Transverse colon (tissue), 4 donors: ENCODE measurements around the gene SLC22A31. TPM values are rescaled to one million over a fixed set of nuclear protein-coding genes. Genes with fewer than 3 reads are reported as not detected.

ENCODE experiments used
- DNase-seq: peaks from one replicate; pipeline ENCODE4 v3.0.0-alpha.2; 2019
- H3K27ac ChIP-seq, 4 donors: fragments of 200-600 bp; sonication (generic); 2 replicates each; pipeline ENCODE4 v1.5.1; 2016 to 2018; ENCODE audit warnings: inconsistent platforms in 4 of 4
- H3K27me3 ChIP-seq: fragments of 200-600 bp; sonication (generic); 2 replicates; pipeline ENCODE4 v1.5.1; 2017; ENCODE audit warnings: inconsistent platforms
- H3K36me3 ChIP-seq, 4 donors: fragments of 200-600 bp; sonication (generic); 2 replicates each; pipeline ENCODE4 v1.5.1; 2017 to 2019; ENCODE audit warnings: inconsistent platforms in 4 of 4
- H3K4me1 ChIP-seq, 4 donors: fragments of 200-600 bp; sonication (generic); 2 replicates each; pipeline ENCODE4 v1.5.1; 2017 to 2020; ENCODE audit warnings: inconsistent platforms in 4 of 4
- H3K4me3 ChIP-seq, 4 donors: fragments of 200-600 bp; sonication (generic); 1 replicate in 1 of 4; 2 replicates in 3 of 4; pipeline versions ENCODE4 v1.5.1 to v1.6.1; 2017 to 2019; ENCODE audit warnings: inconsistent platforms in 4 of 4
- H3K9me3 ChIP-seq, 2 donors: fragments of 200-600 bp; sonication (generic); 2 replicates each; pipeline ENCODE4 v1.5.1; 2017 to 2019; ENCODE audit warnings: inconsistent platforms in 2 of 2
- CTCF ChIP-seq, 5 experiments: fragments of 200-600 bp in 3 of 5; fragments of 450-650 bp in 2 of 5; sonication (generic) in 3 of 5; IDR thresholded peaks; 1 replicate in 2 of 5; 2 replicates in 3 of 5; pipeline ENCODE4 v1.5.1; 2016 to 2017; ENCODE audit warnings: antibody characterized with exemption in 5 of 5, inconsistent platforms in 3 of 5, mild to moderate bottlenecking in 2 of 5, moderate library complexity in 1 of 5
- EP300 ChIP-seq: sonication (generic); formaldehyde crosslinking; IDR thresholded peaks from one replicate; pipeline ENCODE4 v1.6.1; 2017; ENCODE audit warnings: antibody characterized with exemption, low read depth
- POLR2A ChIP-seq: fragments of 450-650 bp; IDR thresholded peaks from one replicate; pipeline ENCODE4 v1.6.1; 2016; ENCODE audit warnings: antibody characterized with exemption, mild to moderate bottlenecking, moderate library complexity
- POLR2AphosphoS5 ChIP-seq, 3 donors: sonication (generic); formaldehyde crosslinking; IDR thresholded peaks; one replicate each; pipeline ENCODE4 v1.6.1; 2016; ENCODE audit warnings: antibody characterized with exemption in 3 of 3
- WGBS, 2 donors: methylation state at CpG; one replicate each; pipeline ENCODE4 v1.1.5; 2018; ENCODE audit warnings: low coverage in 1 of 2; 5-methylcytosine and 5-hydroxymethylcytosine counted together
- in situ Hi-C, 4 donors: fragments of 200-750 bp; cut with MboI; loops; one replicate each; pipeline versions ENCODE4 v1.15.0 to v1.15.1; 2017; ENCODE audit warnings: low sequenced_read_pairs in 3 of 4, low pct_ligation_motif_present in 1 of 4, low pct_unique_long_range_greater_than_20kb in 1 of 4
- intact Hi-C: fragments of 100-400 bp; cut with DNase I; formaldehyde crosslinking; loops from one replicate; pipeline ENCODE4 v1.15.1; 2023; ENCODE audit warnings: low total_unique reads
- total RNA-seq, 4 donors: library from RNA; depleted of rRNA; stranded (reverse); fragments of >200 nt; gene quantifications; one replicate each; pipeline ENCODE4 v1.1.0, GENCODE V29; 2016

SLC22A31 gene
- total RNA-seq, 4 donors from 2014 or later, result 1.3 TPM; not detected in 3

DNA sequence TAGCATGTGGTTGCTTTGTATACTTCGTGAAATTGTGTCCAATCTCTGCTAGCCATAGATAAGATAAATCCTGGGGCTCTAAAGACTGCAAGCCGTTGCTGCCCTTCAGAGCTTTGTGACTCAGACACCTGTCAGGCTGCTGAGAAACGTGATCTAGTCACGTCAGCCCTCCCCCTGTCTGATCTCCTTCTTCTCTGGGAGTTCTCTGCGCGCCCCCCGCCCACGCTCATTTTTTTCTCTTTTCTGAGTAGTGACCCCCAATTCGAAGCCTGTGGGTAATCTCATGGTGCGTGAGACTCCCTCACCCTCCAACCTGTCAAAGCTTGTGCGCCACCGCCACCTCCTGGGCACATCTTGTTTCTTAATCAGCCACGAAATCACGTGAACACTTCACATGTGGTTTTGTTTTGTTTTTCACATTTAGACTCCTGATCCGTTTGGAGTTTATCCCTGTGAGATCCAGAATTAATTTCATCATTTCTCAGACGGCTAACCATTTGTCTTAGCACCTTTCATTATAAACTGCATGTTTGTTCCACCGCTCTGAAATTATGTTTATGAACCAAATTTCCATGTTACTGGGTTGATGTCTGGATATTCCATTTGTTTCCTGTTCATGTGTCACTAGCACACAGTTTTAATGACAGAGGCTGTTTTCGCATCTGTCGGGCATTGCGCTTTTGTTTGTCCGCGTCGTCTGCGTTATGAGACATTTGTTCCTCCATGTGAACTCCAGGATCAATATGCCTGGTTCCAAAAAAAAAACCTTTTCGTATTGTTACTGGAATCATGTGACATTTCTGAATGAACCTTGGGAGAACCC, 16.2 kb upstream of the SLC22A31 start:
- whole genome bisulfite sequencing, 2 donors, result 1 to 2% methylated on average over 22 to 25 of the region's 25 CpGs

GRCh38 chr16:89210904-89211515, 10.7 kb upstream of the SLC22A31 start:
- peak overlapping the region in 1 of 4 donors; percentile 26 for H3K27ac ChIP-seq
- H3K4me3 ChIP-seq, result no peak overlapping the region
- H3K36me3 ChIP-seq, result no peaks in the 10 kb centered on the region
- peaks cover 10% of the 10 kb centered on the region for H3K27me3 ChIP-seq
- DNase-seq, result no peak
- in situ Hi-C loops, result loop anchor here in 3 of 4 donors (25.0 kb wide), 3 partner anchors 274 to 474 kb away; partner anchors contain the start of genes APRT (in 1 of the 3) and CDT1 (in 1 of the 3)
- 65 to 73% methylated on average over 3 to 15 of the region's 15 CpGs for WGBS, 2 donors
- H3K4me1 ChIP-seq, result peaks cover 2 to 12% (median 5%) of the 10 kb centered on the region in 4 donors
- TF ChIP-seq POLR2AphosphoS5 (IDR thresholded peaks at IDR 0.05) (no peak), POLR2A (no peak), CTCF (IDR thresholded peaks at IDR 0.05) (no peak), EP300 (no peak)
- no peaks in the 10 kb centered on the region for H3K9me3 ChIP-seq
- intact Hi-C loops, result loop anchor here (1.0 kb wide), 1 partner anchor 19 kb away; no protein-coding TSS in a partner anchor

More for the DNA sequence above, 16.2 kb upstream of the SLC22A31 start:
- H3K36me3 ChIP-seq, result no peaks in the 10 kb centered on the region
- H3K27ac ChIP-seq, result peak overlapping the region; percentile 95 to 98 (median 97)
- peak overlapping the region; percentile 42 to 90 (median 76) for H3K4me3 ChIP-seq
- H3K4me1 ChIP-seq, result peaks cover 11 to 34% (median 23%) of the 10 kb centered on the region in 4 donors
- DNase-seq, result peak; percentile 85
- intact Hi-C loops, result loop anchor here (5.0 kb wide), 1 partner anchor 274 kb away; no protein-coding TSS in a partner anchor
- peak in 1 of 3 donors; percentile 36 for TF ChIP-seq POLR2AphosphoS5 (IDR thresholded peaks at IDR 0.05)
- TF ChIP-seq CTCF (IDR thresholded peaks at IDR 0.05), result peak; percentile 60 to 87 (median 67)
- no peak for TF ChIP-seq POLR2A
- H3K9me3 ChIP-seq, result no peaks in the 10 kb centered on the region
- H3K27me3 ChIP-seq, result no peaks in the 10 kb centered on the region
- in situ Hi-C loops, result loop anchor here in 3 of 4 donors (25.0 kb wide), 3 partner anchors 279 to 479 kb away; partner anchors contain the start of genes APRT (in 1 of the 3) and CDT1 (in 1 of the 3)

GRCh38 chr16:89210165-89210903, 10.0 kb upstream of the SLC22A31 start:
- in situ Hi-C loops, result loop anchor here in 3 of 4 donors (25.0 kb wide), 3 partner anchors 273 to 473 kb away; partner anchors contain the start of genes APRT (in 1 of the 3) and CDT1 (in 1 of the 3)
- no peaks in the 10 kb centered on the region for H3K9me3 ChIP-seq
- TF ChIP-seq POLR2A, result no peak
- TF ChIP-seq POLR2AphosphoS5 (IDR thresholded peaks at IDR 0.05), result no peak
- TF ChIP-seq EP300, result no peak
- no peak for TF ChIP-seq CTCF (IDR thresholded peaks at IDR 0.05)
- peaks cover 15% of the 10 kb centered on the region for H3K27me3 ChIP-seq
- intact Hi-C loops, result no loop called here
- DNase-seq, result no peak
- H3K27ac ChIP-seq, result peak overlapping the region in 1 of 4 donors; percentile 26
- H3K4me3 ChIP-seq, result no peak overlapping the region
- peaks cover 0 to 7% (median 2%) of the 10 kb centered on the region in 4 donors for H3K4me1 ChIP-seq
- H3K36me3 ChIP-seq, result no peaks in the 10 kb centered on the region
- 61 to 72% methylated on average over 5 to 11 of the region's 11 CpGs for WGBS, 2 donors
